GM12875 (cell line): ENCODE data around the gene MLLT6.

Source experiments
- H3K4me3 ChIP-seq: one replicate; pipeline ENCODE4 v1.5.1; 2011; ENCODE audit warnings: low read depth, low read length, control low read depth
- CTCF ChIP-seq: IDR thresholded peaks from 2 replicates; pipeline ENCODE4 v1.5.1; 2011; ENCODE audit warnings: low read depth, mild to moderate bottlenecking, control low read depth, inconsistent platforms, low read length, moderate library complexity, borderline replicate concordance; ENCODE audit not compliant: insufficient read depth

Gene MLLT6

GRCh38 chr17:38672788-38673706, 32.0 kb upstream of the MLLT6 start:
- no peak overlapping the region for H3K4me3 ChIP-seq
- no peak for TF ChIP-seq CTCF

- H3K4me3 ChIP-seq, result peak overlapping the region; percentile 61
- TF ChIP-seq CTCF, result no peak
Measured at GRCh38 chr17:38673707-38674013, 31.4 kb upstream of the MLLT6 start.

- TF ChIP-seq CTCF, result no peak
- H3K4me3 ChIP-seq, result peak overlapping the region; percentile 61
Measured at GRCh38 chr17:38674014-38674748, 30.9 kb upstream of the MLLT6 start.

- H3K4me3 ChIP-seq, result peak within 1 kb of the TSS; percentile 61
- no peak for TF ChIP-seq CTCF
Measured at GRCh38 chr17:38674749-38675615, 30.1 kb upstream of the MLLT6 start, which contains the start of gene EPOP. EPOP (minus strand) TSS chr17:38674957; CDS start chr17:38674495, 462 bp downstream.

- H3K4me3 ChIP-seq, result no peak overlapping the region
- TF ChIP-seq CTCF, result peak; percentile 97
Measured at GRCh38 chr17:38676706-38677504, 28.2 kb upstream of the MLLT6 start.

- no peak for TF ChIP-seq CTCF
- no peak overlapping the region for H3K4me3 ChIP-seq
Measured at GRCh38 chr17:38677819-38678218, 27.3 kb upstream of the MLLT6 start.
